HepG2 (cell line): Measurements from ENCODE around the gene PTPRH. TPM values are rescaled to one million over a fixed set of nuclear protein-coding genes. Genes with fewer than 3 reads are reported as not detected.

ENCODE experiments used
- AHR ChIP-seq: IDR thresholded peaks from 2 replicates; pipeline ENCODE4 v1.6.1; 2018; ENCODE audit warnings: missing genetic modification reagents, missing compliant biosample characterization
- BCL3 ChIP-seq: sonication (generic); formaldehyde crosslinking; IDR thresholded peaks from 2 replicates; pipeline ENCODE4 v1.5.1; 2020; ENCODE audit warnings: mild to moderate bottlenecking, missing genetic modification reagents, moderate library complexity
- CTCF ChIP-seq: sonication (generic); formaldehyde crosslinking; IDR thresholded peaks from 2 replicates; pipeline ENCODE4 v1.5.0; 2020; ENCODE audit warnings: mild to moderate bottlenecking, missing genetic modification reagents, moderate library complexity
- DR1 ChIP-seq: sonication (generic); formaldehyde crosslinking; IDR thresholded peaks from 2 replicates; pipeline ENCODE4 v1.8.0; 2021; ENCODE audit warnings: mild to moderate bottlenecking, missing genetic modification reagents, inconsistent platforms
- FOXP1 ChIP-seq, 2 experiments: fragments of 450-650 bp in 1 of 2; IDR thresholded peaks; 2 replicates each; pipeline ENCODE4 v1.6.1; 2017 to 2018; ENCODE audit warnings: antibody characterized with exemption in 1 of 2
- NR2F6 ChIP-seq, 2 experiments: IDR thresholded peaks; 2 replicates each; pipeline ENCODE4 v1.6.1; 2016; ENCODE audit warnings: antibody characterized with exemption in 1 of 2, mild to moderate bottlenecking in 1 of 2
- PTBP1 ChIP-seq: fragments of 200-400 bp; formaldehyde crosslinking; IDR thresholded peaks from 2 replicates; pipeline ENCODE4 v1.6.1; 2018; ENCODE audit warnings: low read length, low read depth; ENCODE audit not compliant: poor library complexity, severe bottlenecking
- TCF12 ChIP-seq, 2 experiments: fragments of 450-650 bp in 1 of 2; sonication (generic) in 1 of 2; formaldehyde crosslinking in 1 of 2; IDR thresholded peaks; 2 replicates each; pipeline versions ENCODE4 v1.6.1 to v1.8.0; 2017 to 2022; ENCODE audit warnings: antibody characterized with exemption in 1 of 2, mild to moderate bottlenecking in 1 of 2, missing genetic modification reagents in 1 of 2, moderate library complexity in 1 of 2
- TEAD3 ChIP-seq: optimal IDR thresholded peaks from 2 replicates; pipeline ENCODE3; 2016; ENCODE audit warnings: borderline replicate concordance
- TOE1 ChIP-seq: sonication (generic); formaldehyde crosslinking; IDR thresholded peaks from 2 replicates; pipeline ENCODE4 v1.4.0; 2020; ENCODE audit warnings: mild to moderate bottlenecking, missing genetic modification reagents
- UBTF ChIP-seq: sonication (generic); formaldehyde crosslinking; IDR thresholded peaks from 2 replicates; pipeline ENCODE4 v1.4.0; 2020; ENCODE audit warnings: mild to moderate bottlenecking, missing genetic modification reagents
- ZBTB38 ChIP-seq: sonication (generic); formaldehyde crosslinking; IDR thresholded peaks from 2 replicates; pipeline ENCODE4 v1.5.1; 2020; ENCODE audit warnings: mild to moderate bottlenecking, missing genetic modification reagents
- ZNF142 ChIP-seq: sonication (generic); formaldehyde crosslinking; IDR thresholded peaks from 2 replicates; pipeline ENCODE4 v1.4.0; 2020; ENCODE audit warnings: missing genetic modification reagents
- ZNF143 ChIP-seq: sonication (generic); formaldehyde crosslinking; IDR thresholded peaks from 2 replicates; pipeline ENCODE4 v1.4.0; 2020; ENCODE audit warnings: missing genetic modification reagents
- ZNF230 ChIP-seq: sonication (generic); formaldehyde crosslinking; IDR thresholded peaks from 2 replicates; pipeline ENCODE4 v1.4.0; 2020; ENCODE audit warnings: mild to moderate bottlenecking, missing genetic modification reagents
- ZNF264 ChIP-seq: sonication (generic); formaldehyde crosslinking; IDR thresholded peaks from 2 replicates; pipeline ENCODE4 v1.4.0; 2020; ENCODE audit warnings: missing genetic modification reagents
- polyA plus RNA-seq, 8 experiments: library from polyadenylated mRNA; depleted of rRNA in 3 of 8; stranded (reverse) in 7 of 8; unstranded in 1 of 8; fragments of >200 nt; fragmentation: Illumina TruSeq in 4 of 8; extraction: Trizol in 4 of 8; gene quantifications; 2 replicates each; pipeline versions ENCODE4 v1.2.1 to v1.2.3, GENCODE V29; 2011 to 2016; ENCODE audit warnings: low read depth in 4 of 8, missing spikeins in 1 of 8, mixed read lengths in 1 of 8; ENCODE audit not compliant: insufficient read depth in 1 of 8
- total RNA-seq, 5 experiments: library from RNA; depleted of rRNA; stranded (reverse); fragments of >200 nt; fragmentation: Illumina TruSeq; extraction: Trizol; gene quantifications; 2 replicates each; pipeline ENCODE4 v1.2.3, GENCODE V29; 2016; ENCODE audit warnings: low read depth in 1 of 5

PTPRH gene
- total and polyA plus RNA-seq, 2 of the 13 experiments (the other 11 are each of a cell fraction or from before 2014, with no cell fraction given): 14.7 to 125 TPM

- TF ChIP-seq ZNF264 (CRISPR knock-in tag) (0 out of 2 replicates have a peak, but pooled peaks have one; percentile 47), AHR (CRISPR knock-in tag) (peak; percentile 67; the same call in 1 of the 2 replicates), PTBP1 (peak; percentile 53), UBTF (CRISPR knock-in tag) (no peak), TEAD3 (CRISPR knock-in tag) (no peak), CTCF (CRISPR knock-in tag) (0 out of 2 replicates have a peak, but pooled peaks have one; percentile 4), ZNF143 (CRISPR knock-in tag) (peak; percentile 63), FOXP1 (IDR thresholded peaks at IDR 0.05) (no peak), FOXP1 (CRISPR knock-in tag; IDR thresholded peaks at IDR 0.05) (peak; percentile 78; the same call in 1 of the 2 replicates), ZNF142 (CRISPR knock-in tag) (peak; percentile 37; the same call in 1 of the 2 replicates), ZNF230 (CRISPR knock-in tag) (no peak), DR1 (CRISPR knock-in tag) (no peak), TOE1 (CRISPR knock-in tag) (no peak), ZBTB38 (peak; percentile 32; the same call in 1 of the 2 replicates), TCF12 (IDR thresholded peaks at IDR 0.05) (no peak), TCF12 (CRISPR knock-in tag; IDR thresholded peaks at IDR 0.05) (no peak), NR2F6 (IDR thresholded peaks at IDR 0.05) (peak; percentile 25; the same call in 1 of the 2 replicates), NR2F6 (CRISPR knock-in tag; IDR thresholded peaks at IDR 0.05) (peak; percentile 8; the same call in 1 of the 2 replicates), BCL3 (peak; percentile 51; the same call in 1 of the 2 replicates)
These were observed 582 bp upstream of the PTPRH start (continued) for GRCh38 chr19:55209693-55210472.
